GM12801 (cell line): ENCODE measurements around the gene GLDN.

Experiments used
- TF ChIP-seq, protein P1 (sequence below): IDR thresholded peaks from one replicate; pipeline ENCODE4 v1.5.1; 2011; ENCODE audit warnings: control low read depth; ENCODE audit not compliant: insufficient read length; ENCODE audit errors: extremely low read depth

Gene GLDN

DNA sequence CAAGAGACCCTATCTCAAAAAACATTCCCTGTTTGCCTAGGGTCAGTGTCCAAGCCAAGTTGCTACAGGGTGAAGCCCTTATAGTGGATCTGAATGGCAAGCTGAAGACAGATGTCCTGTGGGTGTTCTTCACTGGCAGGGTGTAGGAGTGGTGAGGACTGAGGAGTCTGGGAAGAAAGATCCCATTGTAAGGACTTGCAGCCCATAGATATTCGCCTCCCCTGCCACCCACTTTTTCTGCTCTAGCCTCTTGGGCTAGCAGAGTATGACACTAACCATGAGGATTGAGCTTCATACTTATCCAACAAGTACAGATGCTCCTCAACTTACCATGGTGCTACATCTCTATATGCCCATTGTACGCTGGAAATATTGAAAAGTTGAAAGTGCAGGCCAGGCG, 16.3 kb upstream of the GLDN start:
- TF ChIP-seq, protein P1, sequence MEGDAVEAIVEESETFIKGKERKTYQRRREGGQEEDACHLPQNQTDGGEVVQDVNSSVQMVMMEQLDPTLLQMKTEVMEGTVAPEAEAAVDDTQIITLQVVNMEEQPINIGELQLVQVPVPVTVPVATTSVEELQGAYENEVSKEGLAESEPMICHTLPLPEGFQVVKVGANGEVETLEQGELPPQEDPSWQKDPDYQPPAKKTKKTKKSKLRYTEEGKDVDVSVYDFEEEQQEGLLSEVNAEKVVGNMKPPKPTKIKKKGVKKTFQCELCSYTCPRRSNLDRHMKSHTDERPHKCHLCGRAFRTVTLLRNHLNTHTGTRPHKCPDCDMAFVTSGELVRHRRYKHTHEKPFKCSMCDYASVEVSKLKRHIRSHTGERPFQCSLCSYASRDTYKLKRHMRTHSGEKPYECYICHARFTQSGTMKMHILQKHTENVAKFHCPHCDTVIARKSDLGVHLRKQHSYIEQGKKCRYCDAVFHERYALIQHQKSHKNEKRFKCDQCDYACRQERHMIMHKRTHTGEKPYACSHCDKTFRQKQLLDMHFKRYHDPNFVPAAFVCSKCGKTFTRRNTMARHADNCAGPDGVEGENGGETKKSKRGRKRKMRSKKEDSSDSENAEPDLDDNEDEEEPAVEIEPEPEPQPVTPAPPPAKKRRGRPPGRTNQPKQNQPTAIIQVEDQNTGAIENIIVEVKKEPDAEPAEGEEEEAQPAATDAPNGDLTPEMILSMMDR, result no peak

DNA sequence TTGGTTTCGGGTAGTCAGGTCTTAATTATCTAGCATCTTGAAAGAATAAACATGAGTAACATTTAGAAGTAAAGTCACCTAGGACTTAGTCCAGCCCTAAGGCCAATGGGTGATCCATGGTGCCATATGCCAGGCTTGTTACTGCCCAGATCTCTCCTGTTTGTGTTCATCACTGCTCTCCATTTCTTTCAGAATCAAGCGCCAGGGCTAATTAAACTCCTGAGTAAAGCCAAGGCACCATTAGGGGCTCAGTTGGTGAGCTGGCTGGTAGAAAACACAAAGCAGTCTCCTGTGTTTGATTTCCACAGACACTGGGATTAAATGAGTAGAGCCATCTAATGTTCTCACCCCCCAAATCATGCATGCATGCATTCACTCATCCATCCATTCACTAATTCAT, 14.4 kb upstream of the GLDN start:
- TF ChIP-seq, protein P1, result no peak

DNA sequence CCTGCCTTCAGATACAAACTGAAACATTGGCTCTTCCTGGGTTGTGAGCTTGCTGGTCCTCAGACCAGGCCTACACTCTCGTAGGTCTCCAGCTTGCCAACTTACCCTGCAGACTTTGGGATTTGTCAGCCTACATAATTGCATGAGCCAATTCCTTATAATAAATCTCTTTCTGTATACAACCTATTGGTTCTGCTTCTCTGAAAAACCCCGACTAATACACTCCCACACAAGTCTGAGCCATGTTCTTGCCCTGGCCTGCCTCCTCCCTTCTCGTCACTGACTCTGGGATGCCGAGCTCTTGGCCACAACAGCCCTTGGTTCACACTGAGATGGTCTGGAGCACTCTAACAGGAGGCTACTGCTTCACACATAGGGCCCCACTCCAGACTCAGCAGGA, 12.5 kb upstream of the GLDN start:
- TF ChIP-seq, protein P1, result no peak

DNA sequence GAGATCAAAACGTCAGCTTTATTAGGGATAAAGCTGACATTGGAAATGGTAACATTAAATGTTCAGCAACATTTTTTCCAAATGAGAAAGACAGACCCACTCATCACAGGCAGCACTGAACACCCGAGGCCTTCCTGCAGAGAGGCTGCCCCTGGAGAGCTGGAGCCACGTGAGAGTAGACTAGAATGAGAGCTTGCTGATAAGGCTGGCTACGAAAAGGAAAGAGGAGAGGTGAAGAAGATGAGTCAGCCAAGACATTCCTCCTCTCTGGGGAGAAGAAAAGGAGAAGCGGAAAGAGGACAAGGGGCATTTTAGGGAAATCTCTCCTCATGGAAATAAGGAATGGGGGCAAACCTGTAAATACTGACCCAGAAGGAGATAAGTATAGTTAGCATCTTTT, 10.3 kb upstream of the GLDN start:
- TF ChIP-seq, protein P1, result no peak

DNA sequence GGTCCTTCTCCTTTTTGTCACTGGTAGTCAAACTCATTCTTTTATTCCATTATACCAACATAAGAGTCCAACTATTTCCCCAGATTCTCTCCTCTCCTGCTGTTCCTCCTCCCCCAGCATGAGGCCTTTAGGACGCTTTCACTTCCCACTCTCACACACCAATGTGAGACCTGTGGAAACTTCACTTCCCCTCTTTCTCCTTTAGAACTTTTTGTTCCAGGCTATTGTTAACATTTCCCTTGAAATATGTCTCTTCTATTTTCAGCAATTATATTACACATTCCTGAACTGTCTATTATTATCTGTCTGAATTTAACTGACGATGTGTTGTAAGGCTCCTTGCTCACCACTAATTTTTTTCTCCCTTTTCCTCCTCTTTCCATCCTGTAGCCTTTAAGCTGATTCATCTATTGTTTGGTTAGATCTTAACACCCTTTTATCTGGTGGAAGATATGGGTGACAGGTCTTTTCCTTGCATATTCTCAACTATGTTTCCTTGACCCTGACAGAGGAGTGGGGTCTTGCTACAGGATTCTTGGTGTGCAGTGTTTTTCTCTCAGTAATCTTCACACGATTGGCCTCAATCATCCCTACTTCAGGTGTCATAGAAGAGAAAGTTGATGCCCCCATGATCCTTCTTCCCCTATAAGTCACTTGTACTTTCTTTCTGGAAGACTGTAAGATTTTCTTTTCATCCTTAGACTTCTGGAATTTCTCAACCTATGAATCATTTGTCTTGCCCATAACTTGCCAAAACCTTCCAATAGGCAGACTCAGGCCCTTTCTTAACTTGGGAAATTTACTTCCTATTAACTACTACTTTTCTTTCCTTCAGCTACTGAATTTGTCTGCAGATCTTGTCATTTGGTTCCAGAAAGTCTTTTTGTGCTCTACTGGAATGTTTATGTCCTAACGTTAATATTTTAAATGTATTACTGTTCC, 9.0 kb upstream of the GLDN start:
- TF ChIP-seq, protein P1, result no peak

DNA sequence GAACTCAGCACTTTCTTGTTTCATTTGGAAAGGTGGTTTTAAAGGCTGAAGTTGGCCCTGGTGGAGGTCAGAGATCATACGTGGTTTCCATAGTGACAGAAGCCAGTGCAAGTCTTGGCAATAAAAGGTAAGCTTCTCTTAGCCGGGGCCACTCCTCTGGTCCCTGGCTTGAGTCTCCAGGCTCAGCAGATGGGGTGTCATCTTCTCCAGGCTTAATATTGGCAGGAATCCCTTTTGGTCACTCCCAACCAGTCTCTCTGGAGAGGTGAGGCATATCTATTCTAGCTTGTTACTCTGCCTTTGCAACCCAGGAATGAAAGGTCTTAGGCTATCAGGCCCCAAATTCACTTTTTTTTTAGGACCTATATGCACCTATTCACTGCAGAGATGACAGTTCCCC, 7.9 kb upstream of the GLDN start:
- TF ChIP-seq, protein P1, result no peak

DNA sequence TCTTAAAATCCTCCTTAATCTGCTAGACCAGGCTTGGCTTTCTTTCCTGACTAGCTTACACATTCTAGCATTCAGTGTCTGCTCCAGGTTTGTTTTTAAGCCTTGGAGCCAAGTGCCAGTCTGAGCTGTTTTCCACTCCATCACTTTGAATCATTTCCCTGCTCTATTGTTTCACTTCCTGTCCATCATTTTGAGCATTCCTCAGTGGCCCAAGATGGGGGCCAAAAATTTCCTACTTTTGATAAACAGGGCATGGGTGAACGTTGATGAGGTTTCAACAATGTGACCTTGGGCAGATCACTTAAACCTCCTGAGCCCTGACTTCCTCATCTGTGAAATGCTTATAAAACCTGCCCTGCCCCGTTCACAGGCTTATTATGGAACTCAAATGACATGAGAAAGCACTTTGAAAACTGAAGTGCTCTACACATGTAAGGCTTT, 7.4 kb upstream of the GLDN start:
- TF ChIP-seq, protein P1, result no peak
